K562 (cell line): ENCODE results near the gene OR8B8. TPM values are rescaled to one million over a fixed set of nuclear protein-coding genes. Genes with fewer than 3 reads are reported as not detected.

ENCODE experiments used
- CHD1 ChIP-seq: fragments of 200-600 bp; sonication (generic); IDR thresholded peaks from one replicate; pipeline ENCODE4 v1.6.1; 2012; ENCODE audit warnings: mild to moderate bottlenecking, moderate library complexity, low read length, inconsistent platforms
- ELF1 ChIP-seq: fragments of 200-800 bp; sonication (Bioruptor generic); IDR thresholded peaks from 2 replicates; pipeline ENCODE4 v1.6.1; 2016; ENCODE audit warnings: missing genetic modification characterization, missing compliant biosample characterization
- EP400 ChIP-seq: fragments of 450-650 bp; IDR thresholded peaks from 2 replicates; pipeline ENCODE4 v1.6.1; 2017; ENCODE audit warnings: antibody characterized with exemption, mild to moderate bottlenecking, moderate library complexity
- HOMEZ ChIP-seq: fragments of 250-450 bp; sonication (Bioruptor Pico); IDR thresholded peaks from 2 replicates; pipeline ENCODE4 v1.4.0; 2020; ENCODE audit warnings: mild to moderate bottlenecking, moderate library complexity
- KDM4B ChIP-seq, 2 experiments: fragments of 450-650 bp in 1 of 2; sonication (generic) in 1 of 2; IDR thresholded peaks; 2 replicates each; pipeline ENCODE4 v1.6.1; 2016 to 2017; ENCODE audit warnings: borderline replicate concordance in 2 of 2, antibody characterized with exemption in 1 of 2, low read depth in 1 of 2, mild to moderate bottlenecking in 1 of 2
- LARP7 ChIP-seq: fragments of 450-650 bp; IDR thresholded peaks from 2 replicates; pipeline ENCODE4 v1.6.1; 2016
- MAFK ChIP-seq: IDR thresholded peaks from 2 replicates; pipeline ENCODE4 v1.6.1; 2011; ENCODE audit warnings: low read length, improper control_type of control experiment
- PCBP2 ChIP-seq: fragments of 200-400 bp; formaldehyde crosslinking; IDR thresholded peaks from 2 replicates; pipeline ENCODE4 v1.6.1; 2018; ENCODE audit warnings: low read length, low read depth, mild to moderate bottlenecking, moderate library complexity; ENCODE audit not compliant: poor library complexity, severe bottlenecking
- POLR2B ChIP-seq: fragments of 450-650 bp; IDR thresholded peaks from 2 replicates; pipeline ENCODE4 v1.6.1; 2018; ENCODE audit warnings: low read depth; ENCODE audit not compliant: partially characterized antibody
- RREB1 ChIP-seq: fragments of 250-450 bp; sonication (Bioruptor Pico); IDR thresholded peaks from 2 replicates; pipeline ENCODE4 v1.4.0; 2020
- UBTF ChIP-seq, 2 experiments: IDR thresholded peaks; 2 replicates each; pipeline ENCODE4 v1.6.1; 2012; ENCODE audit warnings: improper control_type of control experiment in 2 of 2, low read depth in 2 of 2, low read length in 2 of 2, borderline replicate concordance in 1 of 2
- ZNF140 ChIP-seq: fragments of 250-450 bp; sonication (Bioruptor Pico); IDR thresholded peaks from 2 replicates; pipeline ENCODE4 v1.8.0; 2021; ENCODE audit warnings: moderate library complexity, mild to moderate bottlenecking, inconsistent platforms
- ZNF766 ChIP-seq: fragments of 200-800 bp; sonication (Bioruptor generic); conservative IDR thresholded peaks from 2 replicates; pipeline ENCODE4 v1.6.1; 2016; ENCODE audit warnings: missing genetic modification characterization, missing compliant biosample characterization
- polyA plus RNA-seq, 8 experiments: library from polyadenylated mRNA; depleted of rRNA in 4 of 8; stranded (reverse) in 5 of 8; unstranded in 3 of 8; fragments of >200 nt; fragmentation: Nextera tagmentation in 2 of 8; fragmentation: Illumina TruSeq in 1 of 8; extraction: Ambion mirVana in 2 of 8; extraction: Trizol in 1 of 8; gene quantifications; 2 replicates each; pipeline versions ENCODE4 v1.2.1 to v1.2.3, GENCODE V29; 2011 to 2014; ENCODE audit warnings: inconsistent platforms in 1 of 8, missing spikeins in 1 of 8
- total RNA-seq, 7 experiments: library from RNA; depleted of rRNA in 6 of 7; stranded (reverse); fragments of >200 nt in 6 of 7; fragmentation: Illumina TruSeq in 2 of 7; extraction: Trizol in 2 of 7; gene quantifications; 2 replicates each; pipeline versions ENCODE4 v1.2.1 to v1.2.3, GENCODE V29; 2011 to 2021; ENCODE audit warnings: low replicate concordance in 1 of 7

OR8B8 gene
- total and polyA plus RNA-seq, 9 of the 15 experiments (the other 6 are each of a cell fraction or from before 2014, with no cell fraction given) = 0.18 TPM; not detected in 8

GRCh38 chr11:124481365-124482323 is 36.1 kb upstream of the OR8B8 start (continued):
- TF ChIP-seq RREB1 (no peak), PCBP2 (no peak), ZNF140 (CRISPR knock-in tag) (no peak), KDM4B (IDR thresholded peaks at IDR 0.05; ENCODE audit: borderline replicate concordance in 2 of 2, low read depth in 1 of 2) (no peak), ELF1 (tag) (peak; percentile 69), MAFK (peak; percentile 88; the same call in 1 of the 2 replicates), CHD1 (no peak), POLR2B (no peak), EP400 (peak; percentile 37), ZNF766 (peak; percentile 83), LARP7 (no peak), UBTF (IDR thresholded peaks at IDR 0.05; ENCODE audit: borderline replicate concordance in 1 of 2, low read depth in 2 of 2, low read length in 2 of 2) (0 out of 4 replicates have a peak, but pooled peaks of 1 of the 2 experiments have one; percentile 29), HOMEZ (CRISPR knock-in tag) (no peak)
